Subcutaneous adipose tissue (tissue), 4 donors: Measurements from ENCODE around the gene REC114. TPM values are rescaled to one million over a fixed set of nuclear protein-coding genes. Genes with fewer than 3 reads are reported as not detected.

Experiments used
- total RNA-seq, 4 donors: library from RNA; depleted of rRNA; stranded (reverse); fragments of >200 nt; gene quantifications; one replicate each; pipeline ENCODE4 v1.1.0, GENCODE V29; 2016
- TF ChIP-seq, protein P1 (sequence below): fragments of 450-650 bp; IDR thresholded peaks from one replicate; pipeline ENCODE4 v1.5.1; 2016; ENCODE audit warnings: low read depth, mild to moderate bottlenecking, control low read depth, antibody characterized with exemption, moderate library complexity

The REC114 gene
- total RNA-seq, 4 donors from 2014 or later, result not detected

DNA sequence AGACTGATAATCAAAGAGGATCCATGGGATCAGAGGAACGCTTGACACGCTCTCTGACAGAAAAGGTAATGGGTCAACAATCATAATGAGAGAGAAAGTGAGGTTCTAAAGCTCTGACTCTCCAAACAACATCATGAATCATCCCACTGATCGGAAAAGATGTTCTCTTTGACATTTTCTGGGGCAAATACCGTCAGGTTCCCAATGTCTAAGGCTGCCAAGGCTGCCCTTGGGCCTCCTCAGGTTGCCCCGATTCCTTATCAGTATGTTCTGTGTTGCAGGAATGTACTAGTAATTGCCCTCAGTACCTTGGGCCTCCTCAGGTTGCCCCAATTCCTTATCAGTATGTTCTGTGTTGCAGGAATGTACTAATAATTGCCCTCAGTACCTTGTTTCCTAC, 129.3 kb downstream of the REC114 start:
- TF ChIP-seq, protein P1, sequence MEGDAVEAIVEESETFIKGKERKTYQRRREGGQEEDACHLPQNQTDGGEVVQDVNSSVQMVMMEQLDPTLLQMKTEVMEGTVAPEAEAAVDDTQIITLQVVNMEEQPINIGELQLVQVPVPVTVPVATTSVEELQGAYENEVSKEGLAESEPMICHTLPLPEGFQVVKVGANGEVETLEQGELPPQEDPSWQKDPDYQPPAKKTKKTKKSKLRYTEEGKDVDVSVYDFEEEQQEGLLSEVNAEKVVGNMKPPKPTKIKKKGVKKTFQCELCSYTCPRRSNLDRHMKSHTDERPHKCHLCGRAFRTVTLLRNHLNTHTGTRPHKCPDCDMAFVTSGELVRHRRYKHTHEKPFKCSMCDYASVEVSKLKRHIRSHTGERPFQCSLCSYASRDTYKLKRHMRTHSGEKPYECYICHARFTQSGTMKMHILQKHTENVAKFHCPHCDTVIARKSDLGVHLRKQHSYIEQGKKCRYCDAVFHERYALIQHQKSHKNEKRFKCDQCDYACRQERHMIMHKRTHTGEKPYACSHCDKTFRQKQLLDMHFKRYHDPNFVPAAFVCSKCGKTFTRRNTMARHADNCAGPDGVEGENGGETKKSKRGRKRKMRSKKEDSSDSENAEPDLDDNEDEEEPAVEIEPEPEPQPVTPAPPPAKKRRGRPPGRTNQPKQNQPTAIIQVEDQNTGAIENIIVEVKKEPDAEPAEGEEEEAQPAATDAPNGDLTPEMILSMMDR, result no peak

DNA sequence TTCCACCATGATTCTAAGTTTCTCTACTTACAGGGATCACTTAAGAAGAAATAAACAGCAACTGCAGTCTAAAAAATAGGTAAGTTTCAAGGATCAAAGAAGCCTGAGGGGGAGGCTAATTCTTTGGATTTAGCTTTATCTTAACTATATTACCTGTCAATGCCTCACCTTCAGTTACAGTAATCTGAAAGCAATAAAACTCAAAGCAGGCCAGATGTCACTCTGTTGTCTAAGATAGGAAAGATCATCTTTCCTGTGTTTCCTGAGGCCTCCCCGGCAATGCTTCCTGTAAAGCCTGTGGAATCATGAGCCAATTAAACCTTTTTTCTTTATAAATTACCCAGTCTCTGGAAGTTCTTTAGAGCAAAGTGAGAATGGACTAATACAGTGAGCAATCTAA, 130.1 kb downstream of the REC114 start:
- TF ChIP-seq, protein P1, result no peak

DNA sequence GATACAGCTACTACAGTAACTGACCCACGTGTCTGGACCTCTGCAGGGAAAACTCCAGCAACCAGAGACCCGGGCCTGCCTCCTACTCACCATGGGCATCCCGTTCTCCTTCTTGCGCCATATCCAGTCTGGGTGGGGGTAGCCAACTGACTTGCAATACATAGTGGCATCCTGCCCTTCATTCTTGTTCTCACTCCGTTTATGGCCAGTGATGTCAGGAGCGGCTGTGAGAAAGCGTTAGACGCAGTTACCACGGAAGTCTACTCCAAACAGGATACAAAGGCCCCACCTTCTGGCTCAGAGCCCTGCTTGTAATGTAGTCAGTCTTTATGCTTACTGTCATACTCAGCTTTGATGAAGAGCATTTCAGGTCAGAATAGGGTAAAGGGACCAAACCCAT, 130.6 kb downstream of the REC114 start:
- TF ChIP-seq, protein P1, result no peak

DNA sequence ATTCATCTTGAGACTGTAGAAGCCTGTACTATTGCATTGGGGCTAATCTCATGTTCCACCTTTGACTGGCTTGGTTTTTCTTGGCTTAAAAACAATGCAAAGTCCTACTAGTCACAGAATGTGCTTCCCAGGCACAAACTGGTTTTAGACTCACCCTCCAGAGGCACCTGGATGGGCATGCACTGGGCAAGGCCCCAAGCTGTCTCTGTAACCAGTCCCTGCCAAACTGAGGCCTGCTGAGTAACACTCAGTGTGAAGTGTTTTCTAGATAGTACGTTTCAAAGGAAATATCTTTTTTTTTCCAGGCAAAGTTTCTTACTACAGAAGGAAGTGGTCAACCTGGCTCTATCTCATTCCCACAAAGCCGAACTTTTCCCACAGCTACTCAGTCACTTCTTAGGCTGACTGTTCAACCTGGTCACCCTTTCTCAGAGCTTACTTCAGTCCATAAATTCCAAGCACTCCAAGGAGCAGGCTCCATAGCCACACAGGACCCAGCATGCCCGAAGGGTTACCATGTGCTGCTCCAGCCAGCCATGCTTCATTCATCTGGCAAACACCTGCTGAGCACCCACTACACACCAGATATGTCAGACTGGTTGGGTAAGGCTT, 132.8 kb downstream of the REC114 start:
- TF ChIP-seq, protein P1, result no peak

DNA sequence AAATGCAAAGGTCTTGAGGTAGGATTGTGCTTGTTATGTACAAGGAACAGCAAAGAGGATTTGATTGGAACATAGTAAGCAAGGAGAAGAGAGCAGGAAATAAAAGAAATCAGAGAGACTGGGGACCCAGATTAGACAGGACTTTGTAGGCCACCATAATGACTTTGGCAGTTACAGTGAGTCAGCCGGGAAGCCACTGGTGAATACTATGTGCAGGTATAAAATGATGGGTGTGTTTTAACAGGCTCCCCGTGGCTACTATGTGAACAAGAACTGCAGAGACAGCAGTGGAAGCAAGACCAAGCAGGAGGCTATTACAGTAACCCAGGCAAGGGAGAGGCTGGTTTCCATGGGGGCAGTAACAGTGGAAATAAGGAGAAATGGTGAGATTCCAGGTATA, 135.1 kb downstream of the REC114 start:
- TF ChIP-seq, protein P1, result no peak

DNA sequence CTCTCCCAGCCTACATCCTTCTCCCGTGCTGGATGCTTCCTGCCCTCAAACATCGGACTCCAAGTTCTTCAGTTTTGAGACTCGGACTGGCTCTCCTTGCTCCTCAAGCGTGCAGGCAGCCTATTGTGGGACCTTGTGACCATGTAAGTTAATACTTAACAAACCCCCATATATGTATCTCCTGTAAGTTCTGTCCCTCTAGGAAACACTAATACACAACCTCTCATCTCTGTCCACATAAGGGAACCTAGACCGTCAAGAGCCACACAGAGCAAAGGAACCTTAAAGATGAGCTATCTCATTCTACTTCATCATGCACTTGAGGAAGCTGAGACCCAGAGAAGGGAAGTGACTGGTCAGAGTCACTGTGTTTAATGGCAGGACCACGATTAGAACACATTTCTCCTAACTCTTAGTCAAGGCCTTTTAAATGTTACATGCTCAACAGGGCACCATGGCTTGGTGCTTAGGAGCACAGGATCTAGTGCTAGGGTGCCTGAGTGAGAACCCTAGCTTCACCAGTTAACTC, 140.0 kb downstream of the REC114 start:
- TF ChIP-seq, protein P1, result no peak

DNA sequence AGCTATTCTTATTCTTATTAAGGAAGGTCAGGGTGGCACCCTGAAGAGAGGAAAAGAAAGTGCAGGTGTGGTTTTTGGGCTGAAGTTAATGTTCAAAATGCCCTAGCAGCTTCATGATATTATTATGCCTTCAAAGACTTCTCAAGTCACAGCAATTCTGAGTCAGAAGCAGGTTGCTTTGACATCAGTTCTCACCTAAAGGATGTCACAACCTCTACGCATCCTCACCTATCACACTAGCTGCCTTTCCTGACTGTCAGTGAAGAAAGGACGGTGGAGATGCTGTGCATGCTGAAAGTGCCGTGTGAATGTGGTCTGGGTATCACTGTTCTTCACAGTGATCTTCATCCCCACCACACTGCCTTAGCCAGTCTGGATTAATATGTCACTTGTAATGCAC, 140.6 kb downstream of the REC114 start:
- TF ChIP-seq, protein P1, result no peak
